Esophagus mucosa (tissue), 1 donor: ENCODE data around the gene DUSP10. TPM values are rescaled to one million over a fixed set of nuclear protein-coding genes. Genes with fewer than 3 reads are reported as not detected.

Experiments
- ATAC-seq: fragments of 200-7000 bp; cut with Tn5 transposase; one replicate; pipeline ENCODE4 v1.9.1; 2020
- total RNA-seq: library from RNA; stranded (reverse); gene quantifications from one replicate; pipeline ENCODE4 v1.2.4, GENCODE V29; 2023
- donor health status: DM: yes; HTN: yes; CAD: no.

The DUSP10 gene
- total RNA-seq, 1 donor from 2014 or later: 3.0 TPM

- no peak for ATAC-seq
Measured at GRCh38 chr1:221692643-221693042, 49.2 kb downstream of the DUSP10 start.

DNA sequence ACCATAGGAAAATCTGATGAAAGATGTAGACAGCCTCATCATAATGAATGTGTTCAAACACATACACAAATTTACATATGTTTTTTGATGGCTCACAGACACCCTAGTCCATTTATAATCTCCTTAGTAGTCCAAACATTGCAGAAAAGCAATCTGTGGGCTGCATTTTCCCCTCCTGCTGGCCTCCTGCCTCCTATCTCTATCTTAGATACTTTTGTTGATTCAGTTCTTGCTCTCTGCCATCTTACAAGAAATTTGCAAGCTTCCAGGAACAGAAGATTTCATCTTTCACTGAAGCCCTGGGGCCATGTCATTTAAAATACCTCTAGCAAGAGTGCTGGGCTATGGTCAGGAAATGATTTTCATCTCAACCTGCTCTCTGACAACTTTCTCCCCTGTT is 50.6 kb downstream of the DUSP10 start:
- no peak for ATAC-seq

DNA sequence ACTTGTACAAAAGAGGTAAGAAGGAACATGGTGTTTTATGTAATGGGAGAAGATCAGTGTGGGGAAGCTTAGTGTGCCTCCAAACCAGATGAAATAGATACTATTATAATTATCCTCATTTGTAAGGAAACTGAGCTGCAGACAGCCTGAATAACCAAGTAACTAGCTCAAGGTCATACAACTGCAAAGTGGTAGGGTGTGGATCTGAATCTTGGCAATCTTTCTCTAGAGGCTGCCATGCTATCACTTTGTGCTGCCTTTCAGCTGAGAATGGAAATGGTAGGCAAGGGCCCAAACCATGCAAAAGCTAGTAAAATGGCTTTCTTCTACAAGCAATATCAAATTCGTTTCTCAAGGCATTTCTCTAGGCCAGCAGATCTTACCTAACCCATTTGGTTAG is 51.0 kb downstream of the DUSP10 start:
- no peak for ATAC-seq

- no peak for ATAC-seq
Measured at GRCh38 chr1:221689138-221689537, 52.8 kb downstream of the DUSP10 start.

DNA sequence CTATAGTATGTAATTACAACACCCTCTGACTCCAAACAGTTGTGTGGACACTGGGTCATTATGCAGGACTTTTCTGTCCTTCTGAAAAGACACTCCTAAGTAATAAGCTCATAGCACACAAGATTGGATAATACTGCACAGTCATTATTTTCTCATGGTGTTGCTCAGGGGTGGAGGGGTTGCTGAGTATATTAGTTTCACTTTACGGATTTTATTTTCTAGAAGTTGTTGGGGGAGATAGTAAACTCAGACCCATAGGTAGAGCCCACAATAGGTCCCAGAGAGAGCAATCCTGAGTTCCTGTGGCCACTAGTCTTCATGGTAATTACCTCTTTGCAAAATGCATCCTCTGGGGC is 53.4 kb downstream of the DUSP10 start:
- no peak for ATAC-seq

- no peak for ATAC-seq
Measured at GRCh38 chr1:221687836-221688487, 53.9 kb downstream of the DUSP10 start.

DNA sequence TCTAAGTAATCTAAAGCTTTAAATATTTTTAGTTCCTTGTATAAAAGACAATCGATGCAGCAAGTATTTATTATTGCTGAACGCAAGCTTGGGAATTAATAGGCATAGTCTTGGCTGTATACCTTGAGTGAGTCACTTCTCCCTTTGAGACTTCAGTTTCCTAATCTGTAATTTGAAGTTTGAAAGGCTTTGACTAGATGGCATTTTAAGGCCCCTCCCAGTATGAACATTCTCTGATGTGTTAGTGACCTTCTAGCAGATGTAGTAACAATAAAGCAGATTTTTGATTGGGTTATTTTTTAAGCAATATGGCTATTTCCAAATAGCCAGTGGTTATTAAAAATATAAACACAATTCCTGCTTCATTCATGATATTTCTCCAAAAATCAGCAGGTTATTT is 58.2 kb downstream of the DUSP10 start:
- ATAC-seq: peak; percentile 32

- ATAC-seq: no peak
Measured at GRCh38 chr1:221680085-221680484, 61.8 kb downstream of the DUSP10 start.

DNA sequence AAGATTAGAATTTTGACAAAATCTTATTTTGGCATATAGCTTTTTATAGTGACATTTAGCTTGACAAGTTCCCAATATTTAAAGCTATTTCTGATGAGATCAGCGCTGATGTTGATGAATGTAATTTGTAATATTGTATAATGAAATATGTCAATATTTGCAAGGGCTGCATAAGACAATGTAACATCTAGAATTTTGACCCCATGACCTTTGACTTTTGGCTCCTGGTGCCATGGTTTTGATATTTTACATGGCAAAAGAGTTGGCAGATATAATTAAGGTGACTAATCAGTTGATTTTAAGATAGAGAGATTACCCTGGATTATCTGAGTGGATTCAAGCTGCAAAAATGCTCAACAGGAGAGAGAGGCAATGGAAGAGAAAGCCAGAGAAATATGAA is 63.9 kb downstream of the DUSP10 start:
- ATAC-seq: no peak

- no peak for ATAC-seq
Measured at GRCh38 chr1:221675880-221676800, 65.7 kb downstream of the DUSP10 start.

- ATAC-seq: no peak
Measured at GRCh38 chr1:221672965-221673364, 68.9 kb downstream of the DUSP10 start.

GRCh38 chr1:221672239-221672645 is 69.6 kb downstream of the DUSP10 start:
- ATAC-seq: no peak

DNA sequence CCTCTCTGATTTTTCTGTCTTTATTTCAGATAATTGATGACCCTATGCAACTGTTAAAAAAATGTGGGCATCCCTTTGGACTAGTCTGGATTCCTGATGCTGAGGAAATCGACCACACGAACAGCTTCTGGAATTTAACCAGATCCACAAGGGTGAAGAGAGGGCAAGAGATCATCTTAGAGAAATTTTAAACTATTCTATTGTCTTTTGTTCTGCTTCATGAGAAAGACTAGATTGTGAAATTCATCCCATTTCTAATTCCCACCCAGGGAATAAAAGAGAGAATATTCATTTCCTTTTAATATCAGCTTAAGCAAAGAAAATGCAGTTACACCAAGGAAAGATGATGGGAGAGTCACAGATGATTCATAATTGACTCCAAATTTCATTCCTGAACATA is 71.8 kb downstream of the DUSP10 start:
- no peak for ATAC-seq

- ATAC-seq: no peak
Measured at GRCh38 chr1:221669441-221669840, 72.4 kb downstream of the DUSP10 start.

GRCh38 chr1:221667504-221667903 is 74.4 kb downstream of the DUSP10 start:
- peak; percentile 76 for ATAC-seq

- ATAC-seq: no peak
Measured at GRCh38 chr1:221664253-221664652, 77.6 kb downstream of the DUSP10 start.

- ATAC-seq: no peak
Measured at GRCh38 chr1:221663321-221663720, 78.6 kb downstream of the DUSP10 start.

GRCh38 chr1:221655766-221656305 is 86.1 kb downstream of the DUSP10 start:
- ATAC-seq: no peak
